Karpas-422 (cell line): ENCODE data around the gene IMPA2. TPM values are rescaled to one million over a fixed set of nuclear protein-coding genes. Genes with fewer than 3 reads are reported as not detected.

Experiments used
- DNase-seq: peaks from one replicate; pipeline ENCODE4 v3.0.0-alpha.2; 2015
- H2AFZ ChIP-seq: fragments of 200-600 bp; sonication (generic); 2 replicates; pipeline ENCODE4 v1.6.1; 2014; ENCODE audit warnings: antibody characterized with exemption, low read length, mixed read lengths
- H3K27ac ChIP-seq: fragments of 200-600 bp; sonication (generic); 2 replicates; pipeline ENCODE4 v1.5.1; 2014; ENCODE audit warnings: mild to moderate bottlenecking, low read length, moderate library complexity
- H3K27me3 ChIP-seq: fragments of 200-600 bp; sonication (generic); 2 replicates; pipeline ENCODE4 v1.6.1; 2014; ENCODE audit warnings: low read length, mixed read lengths
- H3K36me3 ChIP-seq: fragments of 200-600 bp; sonication (generic); 2 replicates; pipeline ENCODE4 v1.6.1; 2014; ENCODE audit warnings: low read length, mixed read lengths; ENCODE audit not compliant: insufficient read depth
- H3K4me1 ChIP-seq: fragments of 200-600 bp; sonication (generic); 2 replicates; pipeline ENCODE4 v1.6.1; 2014; ENCODE audit warnings: mild to moderate bottlenecking, low read length, mixed read lengths
- H3K4me2 ChIP-seq: fragments of 200-600 bp; sonication (generic); 2 replicates; pipeline ENCODE4 v1.6.1; 2014; ENCODE audit warnings: low read length, low read depth, mild to moderate bottlenecking; ENCODE audit not compliant: poor library complexity, severe bottlenecking
- H3K4me3 ChIP-seq: fragments of 200-600 bp; sonication (generic); 2 replicates; pipeline ENCODE4 v1.5.1; 2014; ENCODE audit warnings: mild to moderate bottlenecking, antibody characterized with exemption, low read length, mixed read lengths
- H3K79me2 ChIP-seq: fragments of 200-600 bp; sonication (generic); 2 replicates; pipeline ENCODE4 v1.6.1; 2014; ENCODE audit warnings: mild to moderate bottlenecking, low read length, mixed read lengths
- H3K9ac ChIP-seq: fragments of 200-600 bp; sonication (generic); 2 replicates; pipeline ENCODE4 v1.6.0; 2014; ENCODE audit warnings: low read length
- H3K9me2 ChIP-seq: fragments of 200-600 bp; sonication (generic), shearing (Covaris generic); replicated peaks from 2 replicates; pipeline ENCODE4 v1.6.0; 2014; ENCODE audit warnings: mild to moderate bottlenecking, low read length, moderate library complexity; ENCODE audit not compliant: insufficient read depth
- H3K9me3 ChIP-seq: fragments of 300-700, 200-600 bp; sonication (generic); 2 replicates; pipeline ENCODE4 v1.6.1; 2014; ENCODE audit warnings: low read length, mixed read lengths
- H4K20me1 ChIP-seq: fragments of 200-600 bp; sonication (generic); 2 replicates; pipeline ENCODE4 v1.6.1; 2014; ENCODE audit warnings: mild to moderate bottlenecking, antibody characterized with exemption, low read length, low read depth; ENCODE audit not compliant: insufficient read depth
- total RNA-seq: library from RNA; depleted of rRNA; stranded (reverse); fragments of >200 nt; shearing (Covaris generic); gene quantifications from 2 replicates; pipeline ENCODE4 v1.2.3, GENCODE V29; 2014; ENCODE audit warnings: low replicate concordance

IMPA2 gene
- total RNA-seq, 1 experiment from 2014 or later, result 0.89 TPM

DNA sequence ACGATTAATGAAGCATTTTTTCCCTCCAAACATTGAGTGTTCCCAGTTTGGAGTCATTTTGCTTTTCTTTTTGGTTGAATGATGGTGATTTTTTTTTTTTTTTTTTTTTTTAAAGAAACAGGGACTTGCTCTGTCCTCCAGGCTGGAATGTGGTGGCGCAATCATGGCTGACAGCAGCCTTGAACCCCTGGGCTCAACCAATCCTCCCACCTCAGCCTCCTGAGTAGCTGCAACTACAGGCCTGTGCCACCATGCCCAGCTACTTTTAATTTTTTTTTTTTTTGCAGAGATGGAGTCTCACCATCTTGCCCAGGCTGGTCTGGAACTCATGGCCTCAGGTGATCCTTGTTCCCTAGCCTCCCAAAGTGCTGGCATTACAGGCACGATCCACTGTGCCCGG is 46.2 kb downstream of the IMPA2 start:
- DNase-seq, result no peak
- Histone ChIP-seq H3K4me2 (no peak overlapping the region), H3K9ac (no peak overlapping the region), H2AFZ (no peak overlapping the region), H3K4me1 (no peaks in the 10 kb centered on the region), H3K79me2 (no peaks in the 10 kb centered on the region), H4K20me1 (no peaks in the 10 kb centered on the region), H3K4me3 (no peak overlapping the region), H3K9me3 (no peaks in the 10 kb centered on the region), H3K27ac (no peak overlapping the region), H3K9me2 (no peaks in the 10 kb centered on the region), H3K36me3 (no peaks in the 10 kb centered on the region), H3K27me3 (no peaks in the 10 kb centered on the region)

DNA sequence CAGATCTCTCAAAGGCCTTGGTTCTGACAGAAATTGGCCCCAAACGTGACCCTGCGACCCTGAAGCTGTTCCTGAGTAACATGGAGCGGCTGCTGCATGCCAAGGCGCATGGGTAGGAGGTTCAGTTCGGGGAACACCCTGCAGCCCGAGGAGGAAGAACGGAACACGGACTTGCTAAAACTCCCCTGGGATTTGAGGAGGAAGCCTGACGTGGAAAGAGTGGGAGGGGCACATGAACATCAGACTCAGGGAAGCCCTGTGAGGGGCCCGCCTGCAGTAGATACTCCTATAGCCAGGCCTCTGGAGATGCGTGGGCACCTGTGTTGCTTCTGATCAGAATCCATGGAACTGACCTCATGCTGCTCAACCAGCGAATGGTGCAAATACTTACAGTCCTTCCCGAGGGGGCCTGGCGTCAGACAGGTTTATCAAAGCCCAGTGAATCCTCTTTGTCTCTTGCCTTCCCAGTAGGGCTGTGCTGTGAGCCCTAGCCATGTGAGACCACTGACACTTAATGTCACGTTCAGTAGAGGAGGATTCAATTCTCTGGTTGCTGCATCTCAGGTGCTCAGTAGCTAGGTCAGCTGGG is 46.8 kb downstream of the IMPA2 start:
- H3K79me2 ChIP-seq, result no peaks in the 10 kb centered on the region
- no peak overlapping the region for H3K27ac ChIP-seq
- no peak overlapping the region for H3K9ac ChIP-seq
- H4K20me1 ChIP-seq, result no peaks in the 10 kb centered on the region
- no peaks in the 10 kb centered on the region for H3K9me3 ChIP-seq
- no peak overlapping the region for H2AFZ ChIP-seq
- no peak overlapping the region for H3K4me2 ChIP-seq
- no peak for DNase-seq
- no peak overlapping the region for H3K4me3 ChIP-seq
- no peaks in the 10 kb centered on the region for H3K36me3 ChIP-seq
- no peaks in the 10 kb centered on the region for H3K27me3 ChIP-seq
- H3K9me2 ChIP-seq, result no peaks in the 10 kb centered on the region
- no peaks in the 10 kb centered on the region for H3K4me1 ChIP-seq

DNA sequence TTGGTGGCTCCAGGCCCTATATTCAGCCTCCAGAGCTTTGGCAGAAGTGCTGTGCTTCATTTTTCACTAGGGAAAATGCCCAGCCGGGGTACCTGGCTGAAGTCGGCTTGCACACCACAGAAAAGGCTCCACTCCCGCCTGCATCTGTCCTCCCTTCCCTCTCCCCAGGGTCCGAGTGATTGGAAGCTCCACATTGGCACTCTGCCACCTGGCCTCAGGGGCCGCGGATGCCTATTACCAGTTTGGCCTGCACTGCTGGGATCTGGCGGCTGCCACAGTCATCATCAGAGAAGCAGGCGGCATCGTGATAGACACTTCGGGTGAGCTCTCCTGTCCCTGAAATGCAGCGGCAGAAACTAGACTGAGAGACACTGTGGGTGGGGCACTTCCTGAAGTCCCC is 47.4 kb downstream of the IMPA2 start:
- H3K27me3 ChIP-seq, result no peaks in the 10 kb centered on the region
- no peaks in the 10 kb centered on the region for H3K4me1 ChIP-seq
- no peak overlapping the region for H3K27ac ChIP-seq
- H3K9me2 ChIP-seq, result no peaks in the 10 kb centered on the region
- DNase-seq, result no peak
- H3K9me3 ChIP-seq, result no peaks in the 10 kb centered on the region
- H3K36me3 ChIP-seq, result no peaks in the 10 kb centered on the region
- no peak overlapping the region for H3K9ac ChIP-seq
- no peak overlapping the region for H3K4me2 ChIP-seq
- H3K79me2 ChIP-seq, result no peaks in the 10 kb centered on the region
- no peak overlapping the region for H2AFZ ChIP-seq
- no peaks in the 10 kb centered on the region for H4K20me1 ChIP-seq
- H3K4me3 ChIP-seq, result no peak overlapping the region

- H3K4me1 ChIP-seq, result no peaks in the 10 kb centered on the region
- no peak overlapping the region for H3K9ac ChIP-seq
- H3K27ac ChIP-seq, result no peak overlapping the region
- H3K4me2 ChIP-seq, result no peak overlapping the region
- no peaks in the 10 kb centered on the region for H3K79me2 ChIP-seq
- no peak for DNase-seq
- no peaks in the 10 kb centered on the region for H3K9me3 ChIP-seq
- H3K9me2 ChIP-seq, result no peaks in the 10 kb centered on the region
- no peak overlapping the region for H2AFZ ChIP-seq
- H3K27me3 ChIP-seq, result no peaks in the 10 kb centered on the region
- H4K20me1 ChIP-seq, result no peaks in the 10 kb centered on the region
- no peak overlapping the region for H3K4me3 ChIP-seq
- H3K36me3 ChIP-seq, result no peaks in the 10 kb centered on the region
Observed at GRCh38 chr18:12029786-12030584, 48.7 kb downstream of the IMPA2 start.

- Histone ChIP-seq H3K27ac (no peak overlapping the region), H3K4me2 (no peak overlapping the region), H2AFZ (no peak overlapping the region), H3K4me1 (no peaks in the 10 kb centered on the region), H3K9me2 (no peaks in the 10 kb centered on the region), H3K4me3 (no peak overlapping the region), H3K27me3 (no peaks in the 10 kb centered on the region), H3K9ac (no peak overlapping the region), H3K79me2 (no peaks in the 10 kb centered on the region), H3K36me3 (no peaks in the 10 kb centered on the region), H4K20me1 (no peaks in the 10 kb centered on the region), H3K9me3 (no peaks in the 10 kb centered on the region)
- DNase-seq, result no peak
Observed at GRCh38 chr18:12030670-12031069, 49.4 kb downstream of the IMPA2 start.

GRCh38 chr18:12031181-12031580 is 49.9 kb downstream of the IMPA2 start:
- Histone ChIP-seq H3K4me3 (no peak overlapping the region), H2AFZ (no peak overlapping the region), H3K9me3 (no peaks in the 10 kb centered on the region), H3K4me2 (no peak overlapping the region), H3K4me1 (no peaks in the 10 kb centered on the region), H3K27me3 (no peaks in the 10 kb centered on the region), H3K9me2 (no peaks in the 10 kb centered on the region), H3K36me3 (no peaks in the 10 kb centered on the region), H3K27ac (no peak overlapping the region), H3K9ac (no peak overlapping the region), H4K20me1 (no peaks in the 10 kb centered on the region), H3K79me2 (no peaks in the 10 kb centered on the region)
- DNase-seq, result no peak

DNA sequence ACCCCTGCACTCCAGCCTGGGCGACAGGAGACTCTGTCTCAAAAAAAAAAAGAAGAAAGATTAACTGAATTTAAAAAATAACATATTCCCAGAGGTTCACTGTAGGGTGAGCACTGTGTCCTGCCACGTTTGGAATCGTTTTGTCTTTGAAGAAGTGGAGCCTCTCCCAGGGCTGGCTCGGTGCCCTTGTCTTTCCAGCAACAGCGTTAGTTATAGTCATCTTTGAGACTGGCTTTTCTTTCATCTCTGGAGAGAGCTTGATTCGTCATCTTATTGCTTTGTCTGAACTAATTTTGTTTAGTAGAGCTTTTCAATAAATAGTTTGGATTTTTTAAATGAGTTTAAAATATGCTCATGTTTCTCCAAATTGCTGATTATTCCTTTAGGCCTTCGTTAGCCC is 50.5 kb downstream of the IMPA2 start:
- H3K27ac ChIP-seq, result no peak overlapping the region
- no peaks in the 10 kb centered on the region for H3K9me3 ChIP-seq
- DNase-seq, result no peak
- H3K9me2 ChIP-seq, result no peaks in the 10 kb centered on the region
- H3K27me3 ChIP-seq, result no peaks in the 10 kb centered on the region
- H3K4me1 ChIP-seq, result no peaks in the 10 kb centered on the region
- no peak overlapping the region for H3K4me2 ChIP-seq
- no peaks in the 10 kb centered on the region for H3K36me3 ChIP-seq
- H3K9ac ChIP-seq, result no peak overlapping the region
- H3K4me3 ChIP-seq, result no peak overlapping the region
- H4K20me1 ChIP-seq, result no peaks in the 10 kb centered on the region
- H3K79me2 ChIP-seq, result no peaks in the 10 kb centered on the region
- no peak overlapping the region for H2AFZ ChIP-seq

- no peaks in the 10 kb centered on the region for H3K27me3 ChIP-seq
- H3K4me2 ChIP-seq, result no peak overlapping the region
- no peaks in the 10 kb centered on the region for H3K9me3 ChIP-seq
- no peak overlapping the region for H3K4me3 ChIP-seq
- no peak overlapping the region for H2AFZ ChIP-seq
- no peaks in the 10 kb centered on the region for H4K20me1 ChIP-seq
- no peaks in the 10 kb centered on the region for H3K36me3 ChIP-seq
- no peaks in the 10 kb centered on the region for H3K9me2 ChIP-seq
- H3K4me1 ChIP-seq, result no peaks in the 10 kb centered on the region
- no peaks in the 10 kb centered on the region for H3K79me2 ChIP-seq
- H3K9ac ChIP-seq, result no peak overlapping the region
- H3K27ac ChIP-seq, result no peak overlapping the region
- DNase-seq, result no peak
Observed at GRCh38 chr18:12032786-12033642, 51.7 kb downstream of the IMPA2 start.
